HEK293T (cell line): ENCODE measurements around the gene SCAND1.

Experiments
- CTCF ChIA-PET: fragments of 350-600 bp; formaldehyde crosslinking; extraction: SDS; loops from one replicate; lab custom pipeline; 2021; ENCODE audit warnings: antibody characterized with exemption, inconsistent platforms; lab: Yijun Ruan, JAX
- POLR2A ChIA-PET: fragments of 350-600 bp; formaldehyde crosslinking; extraction: SDS; loops from one replicate; lab custom pipeline; 2020; ENCODE audit warnings: antibody characterized with exemption, inconsistent platforms; lab: Yijun Ruan, JAX
- DNase-seq: peaks from one replicate; pipeline ENCODE4 v3.0.0; 2012; ENCODE audit warnings: mixed read lengths; ENCODE audit errors: extremely low spot score
- ARNT ChIP-seq: fragments of 450-650 bp; IDR thresholded peaks from 2 replicates; pipeline ENCODE4 v1.6.1; 2017; ENCODE audit warnings: mild to moderate bottlenecking
- BHLHE40 ChIP-seq: fragments of 450-650 bp; IDR thresholded peaks from 2 replicates; pipeline ENCODE4 v1.6.1; 2016; ENCODE audit warnings: mild to moderate bottlenecking, moderate library complexity, borderline replicate concordance
- CTBP1 ChIP-seq: fragments of 450-650 bp; IDR thresholded peaks from 2 replicates; pipeline ENCODE4 v1.6.1; 2016; ENCODE audit warnings: borderline replicate concordance
- ELF4 ChIP-seq: fragments of 450-650 bp; IDR thresholded peaks from 2 replicates; pipeline ENCODE4 v1.6.1; 2017; ENCODE audit warnings: antibody characterized with exemption
- FOXA1 ChIP-seq: fragments of 450-650 bp; IDR thresholded peaks from 2 replicates; pipeline ENCODE4 v1.6.1; 2016; ENCODE audit warnings: mild to moderate bottlenecking
- FOXK2 ChIP-seq: fragments of 450-650 bp; IDR thresholded peaks from 2 replicates; pipeline ENCODE4 v1.6.1; 2016; ENCODE audit warnings: mild to moderate bottlenecking
- FOXM1 ChIP-seq: fragments of 450-650 bp; IDR thresholded peaks from 2 replicates; pipeline ENCODE4 v1.6.1; 2017; ENCODE audit warnings: mild to moderate bottlenecking, borderline replicate concordance
- HDGF ChIP-seq: fragments of 450-650 bp; IDR thresholded peaks from 2 replicates; pipeline ENCODE4 v1.6.1; 2017; ENCODE audit warnings: antibody characterized with exemption, borderline replicate concordance
- L3MBTL2 ChIP-seq: fragments of 450-650 bp; conservative IDR thresholded peaks from 2 replicates; pipeline ENCODE4 v1.6.1; 2016; ENCODE audit warnings: mild to moderate bottlenecking
- LEF1 ChIP-seq: fragments of 450-650 bp; IDR thresholded peaks from 2 replicates; pipeline ENCODE4 v1.6.1; 2017; ENCODE audit warnings: mild to moderate bottlenecking, borderline replicate concordance
- NFRKB ChIP-seq: fragments of 450-650 bp; IDR thresholded peaks from 2 replicates; pipeline ENCODE4 v1.6.1; 2016; ENCODE audit warnings: mild to moderate bottlenecking, moderate library complexity
- SP1 ChIP-seq: fragments of 450-650 bp; IDR thresholded peaks from 2 replicates; pipeline ENCODE4 v1.6.1; 2017
- SUZ12 ChIP-seq: fragments of 450-650 bp; IDR thresholded peaks from 2 replicates; pipeline ENCODE4 v1.6.1; 2016; ENCODE audit warnings: mild to moderate bottlenecking
- TARDBP ChIP-seq: fragments of 450-650 bp; IDR thresholded peaks from 2 replicates; pipeline ENCODE4 v1.6.1; 2016
- ZNF384 ChIP-seq: fragments of 450-650 bp; IDR thresholded peaks from 2 replicates; pipeline ENCODE4 v1.6.1; 2016
- TF ChIP-seq, protein P1 (sequence below): fragments of 450-650 bp; IDR thresholded peaks from 2 replicates; pipeline ENCODE4 v1.6.1; 2016

The SCAND1 gene

DNA sequence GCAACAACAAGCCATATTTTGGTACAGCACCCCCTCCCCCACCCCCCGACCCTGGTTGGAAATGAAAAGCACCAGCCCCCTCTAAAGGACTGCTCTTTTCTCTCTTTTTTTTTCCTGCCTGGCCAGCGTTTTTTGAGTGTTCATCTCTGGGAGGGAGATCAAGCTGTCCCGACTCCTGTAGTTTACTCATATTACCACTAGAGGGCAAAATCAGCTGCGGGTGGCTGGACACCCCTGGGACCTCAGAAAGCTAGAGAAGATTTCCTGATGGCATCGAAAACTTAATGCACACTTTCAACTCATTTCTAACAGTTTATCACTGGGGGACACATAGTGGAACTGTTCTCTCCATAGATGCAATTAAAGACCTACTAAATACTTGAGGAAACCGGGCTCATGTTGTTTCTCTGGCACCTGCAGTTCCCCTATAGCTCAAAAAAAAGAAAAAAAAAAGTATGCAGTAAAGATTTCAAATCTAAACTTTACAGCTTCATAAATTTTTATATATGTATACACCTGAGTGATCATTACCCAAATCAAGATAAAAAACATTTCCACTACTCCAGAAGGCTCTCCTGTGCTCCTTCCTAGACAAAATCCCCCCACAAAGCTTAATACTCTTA lies 38.5 kb upstream of the SCAND1 start:
- DNase-seq = peak; percentile 81

DNA sequence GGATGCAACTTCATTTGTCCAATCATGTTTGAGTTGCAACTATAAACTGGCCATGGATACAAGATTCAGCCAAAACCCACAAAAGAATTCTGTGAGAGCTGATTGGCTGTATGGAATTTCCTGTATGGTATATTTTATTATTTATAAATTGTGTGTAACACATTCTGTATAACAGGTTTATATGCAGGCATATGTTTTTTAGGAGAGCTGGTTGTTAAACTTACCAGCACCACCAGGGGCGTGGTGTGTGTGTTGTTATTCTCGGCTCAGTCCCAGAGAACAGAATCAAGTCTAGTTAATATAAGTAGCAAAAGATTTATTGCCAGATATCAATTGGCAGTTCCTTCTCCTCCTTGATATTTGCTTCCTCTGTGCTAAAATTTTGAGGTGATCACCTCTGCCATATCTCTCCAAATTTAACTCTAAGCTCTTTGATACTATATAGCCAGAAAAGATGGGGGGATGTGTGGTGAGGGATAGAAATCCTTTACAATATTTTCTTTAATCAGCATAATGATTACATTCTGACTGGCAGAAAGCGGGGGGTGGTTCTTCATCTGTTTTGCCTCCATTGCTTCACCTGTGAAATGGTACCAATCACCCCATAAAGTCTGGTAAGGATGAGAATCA lies 37.0 kb upstream of the SCAND1 start:
- TF ChIP-seq CTBP1 = no peak
- TF ChIP-seq L3MBTL2 = no peak
- TF ChIP-seq, protein P1, sequence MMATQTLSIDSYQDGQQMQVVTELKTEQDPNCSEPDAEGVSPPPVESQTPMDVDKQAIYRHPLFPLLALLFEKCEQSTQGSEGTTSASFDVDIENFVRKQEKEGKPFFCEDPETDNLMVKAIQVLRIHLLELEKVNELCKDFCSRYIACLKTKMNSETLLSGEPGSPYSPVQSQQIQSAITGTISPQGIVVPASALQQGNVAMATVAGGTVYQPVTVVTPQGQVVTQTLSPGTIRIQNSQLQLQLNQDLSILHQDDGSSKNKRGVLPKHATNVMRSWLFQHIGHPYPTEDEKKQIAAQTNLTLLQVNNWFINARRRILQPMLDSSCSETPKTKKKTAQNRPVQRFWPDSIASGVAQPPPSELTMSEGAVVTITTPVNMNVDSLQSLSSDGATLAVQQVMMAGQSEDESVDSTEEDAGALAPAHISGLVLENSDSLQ = no peak
- TF ChIP-seq FOXM1 = no peak
- no peak for TF ChIP-seq ZNF384
- no peak for TF ChIP-seq SUZ12
- TF ChIP-seq ARNT = no peak
- no peak for TF ChIP-seq LEF1
- no peak for TF ChIP-seq TARDBP
- TF ChIP-seq FOXK2 = no peak
- no peak for TF ChIP-seq BHLHE40
- TF ChIP-seq HDGF = no peak
- no peak for TF ChIP-seq SP1
- no peak for TF ChIP-seq NFRKB
- no peak for TF ChIP-seq ELF4
- no peak for TF ChIP-seq FOXA1
- POLR2A ChIA-PET = interaction anchor here (1.4 to 1.7 kb wide), 3 partner anchors 36 to 249 kb away, joined by 3 to 7 read pairs (median 4); partner anchors contain the start of genes RBM39 and SCAND1
- peak; percentile 57 for DNase-seq
- CTCF ChIA-PET = interaction anchor here (0.5 to 2.4 kb wide), 13 partner anchors 11 to 540 kb away, joined by 3 to 19 read pairs (median 3); partner anchors contain the start of gene SCAND1

More for the DNA sequence above, 38.5 kb upstream of the SCAND1 start:
- ChIA-PET POLR2A (interaction anchor here (0.6 to 1.7 kb wide), 2 partner anchors 39 to 55 kb away, joined by 3 to 8 read pairs; partner anchors contain the start of gene SCAND1), CTCF (interaction anchor here (0.6 to 1.9 kb wide), 27 partner anchors 8 to 1155 kb away, joined by 3 to 45 read pairs (median 5); partner anchors contain the start of gene SCAND1)
- TF ChIP-seq ELF4 (no peak), HDGF (no peak)

DNA sequence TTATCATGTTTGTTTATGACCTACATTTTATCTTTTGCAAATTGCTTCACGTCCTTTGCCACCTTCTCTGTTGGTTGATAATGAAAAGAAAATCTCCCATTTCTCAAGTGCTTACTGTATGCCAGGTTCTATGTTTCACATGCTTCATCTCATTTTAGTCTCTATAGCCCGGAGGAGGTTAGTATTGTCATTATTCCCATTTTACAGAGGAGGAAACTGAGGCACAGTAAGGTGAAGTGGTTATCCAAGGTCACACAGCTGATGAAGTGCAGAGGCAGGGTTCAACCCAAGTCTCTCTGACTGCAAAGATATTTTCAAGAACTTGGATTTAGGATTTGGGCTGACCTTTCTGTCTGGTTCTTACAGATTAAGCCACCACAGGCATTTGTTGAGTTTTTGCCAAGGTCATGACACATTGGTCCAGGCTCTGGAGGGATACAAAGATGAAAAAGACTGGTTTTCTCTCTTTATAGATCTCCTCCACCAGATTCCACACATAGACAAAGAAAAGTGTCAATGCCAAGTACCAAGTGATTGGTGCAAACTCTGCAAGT lies 34.7 kb upstream of the SCAND1 start:
- no peak for TF ChIP-seq FOXK2
- no peak for TF ChIP-seq NFRKB
- no peak for TF ChIP-seq LEF1
- TF ChIP-seq FOXA1 = no peak
- TF ChIP-seq FOXM1 = no peak
- no peak for TF ChIP-seq TARDBP
- no peak for TF ChIP-seq SUZ12
- TF ChIP-seq SP1 = no peak
- no peak for TF ChIP-seq BHLHE40
- TF ChIP-seq HDGF = no peak
- no peak for TF ChIP-seq CTBP1
- no peak for TF ChIP-seq ELF4
- TF ChIP-seq ZNF384 = no peak
- TF ChIP-seq ARNT = no peak
- TF ChIP-seq L3MBTL2 = no peak
- TF ChIP-seq, protein P1 = no peak
- CTCF ChIA-PET = no interaction called here

DNA sequence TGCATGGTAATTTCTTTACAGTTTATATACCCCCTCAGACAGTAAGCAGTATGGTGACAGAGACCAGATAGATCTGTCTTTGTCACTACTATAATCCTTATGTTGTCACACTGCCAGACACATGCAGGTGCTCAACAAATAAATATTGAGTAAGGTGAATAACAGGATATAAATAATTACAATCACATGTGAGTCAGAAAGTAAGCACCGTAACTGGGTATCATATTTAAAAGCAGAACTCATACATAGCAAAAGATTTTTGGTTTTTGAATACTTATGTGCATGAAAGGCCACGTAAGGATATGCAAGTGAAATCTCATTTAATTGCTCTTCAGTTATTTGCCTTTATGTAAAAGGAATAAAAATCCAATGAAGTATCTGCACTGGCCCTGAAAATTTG lies 31.5 kb upstream of the SCAND1 start:
- TF ChIP-seq CTBP1 (no peak), SUZ12 (no peak), ELF4 (no peak), FOXA1 (no peak), TARDBP (no peak), SP1 (no peak), ARNT (no peak), FOXM1 (no peak), NFRKB (no peak), ZNF384 (no peak), LEF1 (no peak), BHLHE40 (no peak), HDGF (no peak)
- TF ChIP-seq, protein P1 = no peak
- ChIA-PET CTCF (no interaction called here), POLR2A (interaction anchor here (2.0 kb wide), 1 partner anchor 31 kb away, joined by 6 read pairs; the partner anchor contains the start of gene SCAND1)
- DNase-seq = no peak

More for the DNA sequence above, 34.7 kb upstream of the SCAND1 start:
- POLR2A ChIA-PET = no interaction called here
- no peak for DNase-seq

DNA sequence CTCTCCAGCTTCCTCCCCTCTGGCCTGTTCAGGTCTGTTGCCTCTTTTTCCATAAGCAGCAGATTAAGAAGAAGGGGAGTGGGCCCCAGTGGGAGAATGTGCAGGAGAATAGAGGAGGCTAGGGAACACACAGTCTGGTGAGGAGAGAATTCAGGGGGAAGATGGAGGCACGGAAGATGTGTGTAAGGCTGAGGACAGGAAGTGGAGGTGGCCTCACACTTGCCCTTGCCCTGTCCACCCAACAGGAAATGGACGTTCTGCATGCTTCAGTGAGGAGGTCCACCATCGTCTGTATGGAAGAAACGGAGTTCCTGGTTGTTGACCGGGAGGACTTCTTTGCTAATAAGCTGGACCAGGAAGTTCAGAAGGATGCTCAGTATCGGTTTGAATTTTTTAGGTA lies 30.1 kb upstream of the SCAND1 start:
- no peak for DNase-seq
- POLR2A ChIA-PET = interaction anchor here (0.6 to 2.0 kb wide), 2 partner anchors 30 to 315 kb away, joined by 3 to 6 read pairs; partner anchors contain the start of gene SCAND1
- no peak for TF ChIP-seq ELF4
- TF ChIP-seq TARDBP = no peak
- TF ChIP-seq FOXK2 = no peak
- no peak for TF ChIP-seq L3MBTL2
- TF ChIP-seq BHLHE40 = no peak
- TF ChIP-seq HDGF = no peak
- no peak for TF ChIP-seq CTBP1
- TF ChIP-seq, protein P1 = no peak
- no peak for TF ChIP-seq ZNF384
- TF ChIP-seq SP1 = no peak
- no peak for TF ChIP-seq SUZ12
- no peak for TF ChIP-seq LEF1
- TF ChIP-seq NFRKB = no peak
- no peak for TF ChIP-seq ARNT
- TF ChIP-seq FOXA1 = no peak
- TF ChIP-seq FOXM1 = no peak
- CTCF ChIA-PET = interaction anchor here (0.8 to 1.0 kb wide), 3 partner anchors 8 to 30 kb away, joined by 3 to 6 read pairs (median 3); partner anchors contain the start of gene SCAND1
